H1 (cell line): ENCODE measurements around the gene C4B. TPM values are rescaled to one million over a fixed set of nuclear protein-coding genes. Genes with fewer than 3 reads are reported as not detected.

Experiments
- CHD1 ChIP-seq: IDR thresholded peaks from 2 replicates; pipeline ENCODE4 v1.6.1; 2012; ENCODE audit warnings: low read depth, low read length, improper control_type of control experiment
- KDM5A ChIP-seq: fragments of 200-600 bp; IDR thresholded peaks from 2 replicates; pipeline ENCODE4 v1.7.1; 2012; ENCODE audit warnings: mild to moderate bottlenecking, low read length, inconsistent platforms, mixed read lengths
- POU5F1 ChIP-seq: IDR thresholded peaks from 2 replicates; pipeline ENCODE4 v1.6.1; 2011; ENCODE audit warnings: low read depth, mild to moderate bottlenecking, low read length, moderate library complexity
- SAP30 ChIP-seq: fragments of 300-600 bp; sonication (generic); IDR thresholded peaks from 2 replicates; pipeline ENCODE4 v1.7.1; 2012; ENCODE audit warnings: low read length, moderate library complexity, mild to moderate bottlenecking, inconsistent platforms; ENCODE audit not compliant: insufficient read depth, insufficient replicate concordance
- SP2 ChIP-seq: IDR thresholded peaks from 2 replicates; pipeline ENCODE4 v1.6.1; 2012; ENCODE audit warnings: mild to moderate bottlenecking, low read length, inconsistent platforms
- polyA plus RNA-seq, 7 experiments: library from polyadenylated mRNA; depleted of rRNA in 3 of 7; stranded (reverse) in 5 of 7; unstranded in 2 of 7; fragments of >200 nt in 5 of 7; fragments of 200-250 nt in 2 of 7; gene quantifications; 1 replicate in 5 of 7; 2 replicates in 1 of 7; 4 replicates in 1 of 7; pipeline versions ENCODE4 v1.2.1 to v1.2.3, GENCODE V29; 2011 to 2013; ENCODE audit warnings: missing spikeins in 2 of 7, mixed read lengths in 2 of 7
- total RNA-seq: library from RNA; stranded (reverse); fragmentation: NEBNext Ultra II Directional; extraction: Animal tissue kit (Norgen Biotek cat#: 25700); gene quantifications from 2 replicates; pipeline ENCODE4 v1.2.1, GENCODE V29; 2021
- TF ChIP-seq, protein P1 (sequence below): IDR thresholded peaks from 2 replicates; pipeline ENCODE4 v1.6.1; 2012; ENCODE audit warnings: low read length, inconsistent platforms
- TF ChIP-seq, protein P2 (sequence below): IDR thresholded peaks from 2 replicates; pipeline ENCODE4 v1.6.1; 2012; ENCODE audit warnings: inconsistent platforms
- TF ChIP-seq, protein P3 (sequence below), 3 experiments: IDR thresholded peaks; 1 replicate in 2 of 3; 2 replicates in 1 of 3; pipeline versions ENCODE4 v1.5.1 to v1.6.1; 2011; ENCODE audit warnings: low read length in 3 of 3, mild to moderate bottlenecking in 3 of 3, inconsistent platforms in 2 of 3, low read depth in 1 of 3, moderate library complexity in 1 of 3; ENCODE audit not compliant: insufficient read depth in 1 of 3; ENCODE audit errors: control extremely low read depth in 1 of 3

Gene C4B
- total and polyA plus RNA-seq, 2 of the 8 experiments (the other 6 are each of a cell fraction or from before 2014, with no cell fraction given), result 0.74 to 3.5 TPM

DNA sequence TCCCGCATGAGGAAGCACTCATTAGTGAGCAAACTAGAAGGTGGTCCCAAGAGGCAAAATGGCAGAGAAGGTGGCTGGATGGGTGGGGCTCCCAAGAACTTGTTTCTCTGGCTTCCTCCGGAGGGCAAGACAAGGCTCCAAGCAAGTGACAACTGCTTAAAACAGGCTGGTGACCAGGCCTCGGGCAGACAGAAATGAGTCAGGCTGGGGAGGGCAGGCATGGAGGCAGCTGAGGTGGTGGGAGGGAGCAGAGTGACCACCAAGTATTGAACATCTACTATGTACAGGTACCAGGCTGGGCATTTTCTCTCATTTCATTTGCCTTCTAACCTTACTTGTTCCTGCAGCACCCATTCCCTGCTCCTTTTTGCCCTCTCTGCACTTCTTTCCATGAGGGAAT is 61.2 kb downstream of the C4B start (continued):
- TF ChIP-seq SAP30 (no peak), SP2 (no peak), KDM5A (no peak), POU5F1 (no peak), CHD1 (no peak)
- TF ChIP-seq, protein P1, sequence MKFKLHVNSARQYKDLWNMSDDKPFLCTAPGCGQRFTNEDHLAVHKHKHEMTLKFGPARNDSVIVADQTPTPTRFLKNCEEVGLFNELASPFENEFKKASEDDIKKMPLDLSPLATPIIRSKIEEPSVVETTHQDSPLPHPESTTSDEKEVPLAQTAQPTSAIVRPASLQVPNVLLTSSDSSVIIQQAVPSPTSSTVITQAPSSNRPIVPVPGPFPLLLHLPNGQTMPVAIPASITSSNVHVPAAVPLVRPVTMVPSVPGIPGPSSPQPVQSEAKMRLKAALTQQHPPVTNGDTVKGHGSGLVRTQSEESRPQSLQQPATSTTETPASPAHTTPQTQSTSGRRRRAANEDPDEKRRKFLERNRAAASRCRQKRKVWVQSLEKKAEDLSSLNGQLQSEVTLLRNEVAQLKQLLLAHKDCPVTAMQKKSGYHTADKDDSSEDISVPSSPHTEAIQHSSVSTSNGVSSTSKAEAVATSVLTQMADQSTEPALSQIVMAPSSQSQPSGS, result no peak
- TF ChIP-seq, protein P2, sequence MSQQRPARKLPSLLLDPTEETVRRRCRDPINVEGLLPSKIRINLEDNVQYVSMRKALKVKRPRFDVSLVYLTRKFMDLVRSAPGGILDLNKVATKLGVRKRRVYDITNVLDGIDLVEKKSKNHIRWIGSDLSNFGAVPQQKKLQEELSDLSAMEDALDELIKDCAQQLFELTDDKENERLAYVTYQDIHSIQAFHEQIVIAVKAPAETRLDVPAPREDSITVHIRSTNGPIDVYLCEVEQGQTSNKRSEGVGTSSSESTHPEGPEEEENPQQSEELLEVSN, result no peak
- TF ChIP-seq, protein P3, sequence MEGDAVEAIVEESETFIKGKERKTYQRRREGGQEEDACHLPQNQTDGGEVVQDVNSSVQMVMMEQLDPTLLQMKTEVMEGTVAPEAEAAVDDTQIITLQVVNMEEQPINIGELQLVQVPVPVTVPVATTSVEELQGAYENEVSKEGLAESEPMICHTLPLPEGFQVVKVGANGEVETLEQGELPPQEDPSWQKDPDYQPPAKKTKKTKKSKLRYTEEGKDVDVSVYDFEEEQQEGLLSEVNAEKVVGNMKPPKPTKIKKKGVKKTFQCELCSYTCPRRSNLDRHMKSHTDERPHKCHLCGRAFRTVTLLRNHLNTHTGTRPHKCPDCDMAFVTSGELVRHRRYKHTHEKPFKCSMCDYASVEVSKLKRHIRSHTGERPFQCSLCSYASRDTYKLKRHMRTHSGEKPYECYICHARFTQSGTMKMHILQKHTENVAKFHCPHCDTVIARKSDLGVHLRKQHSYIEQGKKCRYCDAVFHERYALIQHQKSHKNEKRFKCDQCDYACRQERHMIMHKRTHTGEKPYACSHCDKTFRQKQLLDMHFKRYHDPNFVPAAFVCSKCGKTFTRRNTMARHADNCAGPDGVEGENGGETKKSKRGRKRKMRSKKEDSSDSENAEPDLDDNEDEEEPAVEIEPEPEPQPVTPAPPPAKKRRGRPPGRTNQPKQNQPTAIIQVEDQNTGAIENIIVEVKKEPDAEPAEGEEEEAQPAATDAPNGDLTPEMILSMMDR (IDR thresholded peaks at IDR 0.05; ENCODE audit: control extremely low read depth in 1 of 3, insufficient read depth in 1 of 3, low read depth in 1 of 3, low read length in 3 of 3), result no peak
